ENCODE data around the gene PFKFB3.
A peak's percentile ranks its signal among the peaks of the same experiment; 100 is the strongest.

The PFKFB3 gene

DNA sequence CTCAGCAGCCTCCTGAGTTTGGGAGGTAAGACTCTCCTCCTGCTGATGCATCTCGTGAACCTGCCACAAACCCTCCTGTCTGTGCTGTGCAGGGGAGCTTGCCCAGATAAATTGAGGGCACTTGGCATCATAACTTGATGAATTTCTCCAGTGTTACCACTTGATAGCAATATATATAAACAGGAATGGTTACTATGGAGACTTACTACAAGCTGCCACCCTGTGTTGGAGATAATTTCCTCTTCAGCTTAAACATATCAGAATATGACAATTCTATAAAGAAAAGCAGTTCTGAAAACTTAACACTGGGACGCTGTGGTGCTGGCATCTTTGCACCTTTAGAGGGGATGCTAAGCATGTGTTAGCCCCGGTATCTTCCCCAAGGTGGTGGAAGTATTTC is 14.9 kb downstream of the PFKFB3 start:
- peak overlapping the region; percentile 72 for H3K4me2 ChIP-seq
- H3K9me3 ChIP-seq, result no peaks in the 10 kb centered on the region
- no peak for TF ChIP-seq Cebpa-rat (IDR thresholded peaks at IDR 0.05)
- no peak overlapping the region for H3K27ac ChIP-seq
- peaks cover 91% of the 10 kb centered on the region for H3K4me1 ChIP-seq
- H4K20me1 ChIP-seq, result peaks cover 100% of the 10 kb centered on the region
- H3K36me3 ChIP-seq, result peaks cover 83% of the 10 kb centered on the region
- H3K4me3 ChIP-seq, result no peak overlapping the region
- H3K9ac ChIP-seq, result no peak overlapping the region
- no peaks in the 10 kb centered on the region for H3K27me3 ChIP-seq

DNA sequence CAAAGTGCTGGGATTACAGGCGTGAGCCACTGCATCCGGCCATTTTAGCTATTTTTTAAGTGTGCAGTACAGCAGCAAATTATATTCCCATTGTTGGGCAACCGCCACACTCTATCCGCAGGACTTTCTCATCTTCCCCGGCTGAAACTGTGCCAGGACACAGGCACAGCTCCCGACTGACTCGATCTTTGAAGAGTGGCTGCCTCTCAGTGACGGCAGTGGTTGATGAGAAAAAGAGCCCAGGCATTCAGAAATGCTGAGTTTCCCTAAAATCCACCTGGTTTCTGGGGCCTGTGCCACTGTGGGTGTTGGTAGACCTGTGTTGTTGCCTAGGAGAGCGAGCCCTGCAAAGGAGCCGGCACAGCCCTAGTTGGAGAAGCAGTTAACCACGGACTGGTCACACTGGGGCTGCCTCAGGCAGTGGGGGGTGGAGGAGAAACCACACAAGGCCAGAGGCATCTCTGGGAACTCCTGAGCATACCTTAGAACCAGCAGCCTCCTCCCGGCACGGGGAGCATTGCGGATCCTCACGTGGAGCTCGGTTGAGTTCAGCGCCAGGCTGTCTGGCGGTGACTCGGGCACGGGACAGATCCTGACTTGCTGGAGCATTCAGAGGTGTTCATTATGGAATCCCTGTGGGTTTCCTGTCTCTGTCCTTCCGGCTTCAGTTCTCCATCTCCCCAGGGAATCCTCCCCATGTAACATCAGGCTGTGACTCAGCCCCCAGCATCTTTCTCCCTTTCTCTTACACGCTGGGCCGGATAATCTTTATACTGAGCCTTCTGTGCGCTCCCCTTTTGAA is 16.2 kb downstream of the PFKFB3 start:
- Histone ChIP-seq H3K4me3 (no peak overlapping the region), H4K20me1 (peaks cover 100% of the 10 kb centered on the region), H3K4me1 (peaks cover 84% of the 10 kb centered on the region), H3K27ac (peak overlapping the region; percentile 20), H3K9ac (no peak overlapping the region; the same call in 1 of the 2 replicates), H3K27me3 (no peaks in the 10 kb centered on the region), H3K36me3 (peaks cover 83% of the 10 kb centered on the region), H3K4me2 (peak overlapping the region; percentile 72), H3K9me3 (no peaks in the 10 kb centered on the region)
- TF ChIP-seq Cebpa-rat (IDR thresholded peaks at IDR 0.05), result no peak

DNA sequence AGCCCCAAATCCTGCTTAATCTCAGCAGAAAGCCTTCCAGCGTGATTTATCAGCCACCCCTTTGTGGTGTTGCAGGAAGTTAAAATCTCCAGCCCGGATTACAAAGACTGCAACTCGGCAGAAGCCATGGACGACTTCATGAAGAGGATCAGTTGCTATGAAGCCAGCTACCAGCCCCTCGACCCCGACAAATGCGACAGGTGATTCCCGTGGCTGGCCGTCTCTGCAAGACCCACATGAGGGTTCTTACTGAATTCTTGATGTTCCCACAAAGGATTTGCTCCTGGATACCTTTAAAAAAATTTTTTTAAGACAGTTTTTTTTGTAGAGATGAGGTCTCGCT is 16.7 kb downstream of the PFKFB3 start:
- Histone ChIP-seq H3K4me1 (peaks cover 84% of the 10 kb centered on the region), H3K4me2 (peak overlapping the region; percentile 72), H3K36me3 (peaks cover 83% of the 10 kb centered on the region), H3K9ac (no peak overlapping the region; the same call in 1 of the 2 replicates), H3K27me3 (no peaks in the 10 kb centered on the region), H4K20me1 (peaks cover 100% of the 10 kb centered on the region), H3K9me3 (no peaks in the 10 kb centered on the region), H3K27ac (peak overlapping the region; percentile 58; the same call in 1 of the 2 replicates), H3K4me3 (no peak overlapping the region)
- no peak for TF ChIP-seq Cebpa-rat (IDR thresholded peaks at IDR 0.05)

DNA sequence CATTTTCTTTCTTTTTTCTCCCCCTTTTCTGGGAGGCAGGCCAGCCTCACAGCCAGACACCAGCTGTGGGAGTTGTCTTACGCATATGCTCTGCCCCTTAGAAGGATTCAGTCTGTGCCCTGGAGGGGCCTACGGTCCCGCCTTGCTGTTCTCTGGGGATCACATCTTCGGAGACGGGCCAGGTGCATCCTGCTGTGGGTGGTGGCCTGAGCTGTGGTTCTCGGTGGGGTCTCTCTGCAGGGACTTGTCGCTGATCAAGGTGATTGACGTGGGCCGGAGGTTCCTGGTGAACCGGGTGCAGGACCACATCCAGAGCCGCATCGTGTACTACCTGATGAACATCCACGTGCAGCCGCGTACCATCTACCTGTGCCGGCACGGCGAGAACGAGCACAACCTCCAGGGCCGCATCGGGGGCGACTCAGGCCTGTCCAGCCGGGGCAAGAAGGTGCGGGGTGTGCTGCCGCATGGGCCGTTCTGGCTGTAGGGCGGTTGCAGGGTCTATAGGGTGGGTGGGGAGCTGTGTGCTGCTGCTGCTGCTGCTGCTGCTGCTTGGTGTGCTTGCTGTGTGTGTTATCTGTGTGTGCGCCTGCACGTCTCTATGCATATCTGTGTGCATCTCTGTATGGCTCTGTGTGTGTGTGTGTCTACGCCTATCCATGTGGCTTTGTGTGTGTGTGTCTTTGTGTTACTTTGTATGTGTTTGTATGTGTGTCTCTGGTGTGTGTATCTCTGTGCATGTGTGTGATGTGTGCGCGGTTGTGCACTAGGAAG is 17.9 kb downstream of the PFKFB3 start:
- H3K9me3 ChIP-seq, result no peaks in the 10 kb centered on the region
- H4K20me1 ChIP-seq, result peaks cover 96% of the 10 kb centered on the region
- H3K27me3 ChIP-seq, result no peaks in the 10 kb centered on the region
- peaks cover 78% of the 10 kb centered on the region for H3K4me1 ChIP-seq
- H3K4me2 ChIP-seq, result peak overlapping the region; percentile 72
- H3K4me3 ChIP-seq, result no peak overlapping the region
- peak overlapping the region; percentile 58; the same call in 1 of the 2 replicates for H3K27ac ChIP-seq
- TF ChIP-seq Cebpa-rat (IDR thresholded peaks at IDR 0.05), result no peak
- H3K9ac ChIP-seq, result no peak overlapping the region; the same call in 1 of the 2 replicates
- peaks cover 83% of the 10 kb centered on the region for H3K36me3 ChIP-seq

DNA sequence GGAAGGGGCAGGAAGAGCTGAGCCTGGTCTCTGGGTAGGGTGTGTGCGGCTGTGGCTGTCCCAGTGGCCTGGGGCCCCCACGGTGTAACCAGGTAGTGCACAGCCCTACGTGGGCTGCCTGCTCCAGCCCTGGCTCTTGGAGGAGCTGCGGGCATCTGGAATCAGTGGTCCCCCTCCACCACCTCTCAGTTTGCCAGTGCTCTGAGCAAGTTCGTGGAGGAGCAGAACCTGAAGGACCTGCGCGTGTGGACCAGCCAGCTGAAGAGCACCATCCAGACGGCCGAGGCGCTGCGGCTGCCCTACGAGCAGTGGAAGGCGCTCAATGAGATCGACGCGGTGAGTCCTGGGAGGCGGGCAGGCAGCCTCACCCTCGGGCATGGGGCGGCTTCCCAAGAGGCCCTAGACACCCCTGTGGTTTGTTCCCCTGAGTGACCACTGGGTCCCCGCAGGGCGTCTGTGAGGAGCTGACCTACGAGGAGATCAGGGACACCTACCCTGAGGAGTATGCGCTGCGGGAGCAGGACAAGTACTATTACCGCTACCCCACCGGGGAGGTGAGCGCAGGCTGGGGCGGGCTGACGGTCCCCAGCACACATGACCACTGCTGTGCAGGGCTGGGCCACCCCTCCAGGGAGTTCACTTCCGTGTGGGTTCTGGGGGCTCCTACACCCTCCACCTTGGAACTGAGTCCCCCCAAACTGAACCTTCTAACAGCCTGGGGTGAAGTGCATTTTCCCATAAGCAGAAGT is 18.6 kb downstream of the PFKFB3 start:
- no peak for TF ChIP-seq Cebpa-rat (IDR thresholded peaks at IDR 0.05)
- no peak overlapping the region for H3K4me3 ChIP-seq
- H3K36me3 ChIP-seq, result peaks cover 83% of the 10 kb centered on the region
- H3K9ac ChIP-seq, result no peak overlapping the region; the same call in 1 of the 2 replicates
- peaks cover 96% of the 10 kb centered on the region for H4K20me1 ChIP-seq
- peak overlapping the region; percentile 72 for H3K4me2 ChIP-seq
- no peaks in the 10 kb centered on the region for H3K27me3 ChIP-seq
- peaks cover 78% of the 10 kb centered on the region for H3K4me1 ChIP-seq
- H3K9me3 ChIP-seq, result no peaks in the 10 kb centered on the region
- peak overlapping the region; percentile 2; the same call in 1 of the 2 replicates for H3K27ac ChIP-seq

GRCh38 chr10:6221971-6222751 is 19.4 kb downstream of the PFKFB3 start:
- Histone ChIP-seq H3K9me3 (no peaks in the 10 kb centered on the region), H3K9ac (no peak overlapping the region; the same call in 1 of the 2 replicates), H3K4me3 (no peak overlapping the region), H3K36me3 (peaks cover 83% of the 10 kb centered on the region), H3K4me1 (peaks cover 70% of the 10 kb centered on the region), H3K27me3 (no peaks in the 10 kb centered on the region), H3K4me2 (peak overlapping the region; percentile 72), H3K27ac (peak overlapping the region; percentile 2; the same call in 1 of the 2 replicates), H4K20me1 (peaks cover 90% of the 10 kb centered on the region)
- no peak for TF ChIP-seq Cebpa-rat (IDR thresholded peaks at IDR 0.05)

- Histone ChIP-seq H3K4me2 (no peak overlapping the region), H3K9me3 (no peaks in the 10 kb centered on the region), H3K9ac (no peak overlapping the region), H3K36me3 (peaks cover 83% of the 10 kb centered on the region), H3K27me3 (no peaks in the 10 kb centered on the region), H3K4me3 (no peak overlapping the region), H3K27ac (no peak overlapping the region), H4K20me1 (peaks cover 90% of the 10 kb centered on the region), H3K4me1 (peaks cover 64% of the 10 kb centered on the region)
- no peak for TF ChIP-seq Cebpa-rat (IDR thresholded peaks at IDR 0.05)
Measured at GRCh38 chr10:6222755-6223154, 20.0 kb downstream of the PFKFB3 start.

- Histone ChIP-seq H3K9me3 (no peaks in the 10 kb centered on the region), H4K20me1 (peaks cover 89% of the 10 kb centered on the region), H3K27ac (0 out of 2 replicates have a peak overlapping the region, but pooled peaks have one; percentile 18), H3K4me2 (no peak overlapping the region; the same call in 1 of the 2 replicates), H3K4me3 (no peak overlapping the region), H3K9ac (no peak overlapping the region), H3K4me1 (peaks cover 52% of the 10 kb centered on the region), H3K36me3 (peaks cover 88% of the 10 kb centered on the region), H3K27me3 (no peaks in the 10 kb centered on the region)
- no peak for TF ChIP-seq Cebpa-rat (IDR thresholded peaks at IDR 0.05)
Measured at GRCh38 chr10:6223981-6224380, 21.2 kb downstream of the PFKFB3 start.

- H3K36me3 ChIP-seq, result peaks cover 92% of the 10 kb centered on the region
- H3K27ac ChIP-seq, result no peak overlapping the region
- H4K20me1 ChIP-seq, result peaks cover 89% of the 10 kb centered on the region
Measured at GRCh38 chr10:6224781-6225180, 22.0 kb downstream of the PFKFB3 start.

More at GRCh38 chr10:6224781-6225180, 22.0 kb downstream of the PFKFB3 start:
- no peaks in the 10 kb centered on the region for H3K27me3 ChIP-seq
- H3K4me3 ChIP-seq, result no peak overlapping the region
- peaks cover 44% of the 10 kb centered on the region for H3K4me1 ChIP-seq
- no peak for TF ChIP-seq Cebpa-rat (IDR thresholded peaks at IDR 0.05)
- H3K9me3 ChIP-seq, result no peaks in the 10 kb centered on the region
- no peak overlapping the region for H3K9ac ChIP-seq
- H3K4me2 ChIP-seq, result no peak overlapping the region

Measured in BLaER1 (cell line).